ENCODE results near the gene MKLN1.
A peak's percentile ranks its signal among the peaks of the same experiment; 100 is the strongest.
"Not testable (repeated sequence)": the region's sequence is repeated elsewhere in the genome, so short reads cannot be mapped to it uniquely, and the experiment has no call there.

MKLN1 gene

GRCh38 chr7:131401194-131401593 is 73.5 kb downstream of the MKLN1 start:
- DNase-seq (ENCODE audit: low spot score) = no peak

GRCh38 chr7:131403322-131403721 is 75.6 kb downstream of the MKLN1 start:
- no peak for DNase-seq (ENCODE audit: low spot score)

- DNase-seq (ENCODE audit: low spot score) = no peak
Observed at GRCh38 chr7:131404226-131404911, 76.7 kb downstream of the MKLN1 start.

- no peak for DNase-seq (ENCODE audit: low spot score)
Observed at GRCh38 chr7:131409129-131409766, 81.6 kb downstream of the MKLN1 start.

GRCh38 chr7:131412031-131412430 is 84.4 kb downstream of the MKLN1 start:
- no peak for DNase-seq (ENCODE audit: low spot score)

GRCh38 chr7:131413711-131414110 is 86.0 kb downstream of the MKLN1 start:
- no peak for DNase-seq (ENCODE audit: low spot score)

GRCh38 chr7:131424219-131424822 is 96.6 kb downstream of the MKLN1 start:
- peak; percentile 43 for DNase-seq (ENCODE audit: low spot score)

- no peak for DNase-seq (ENCODE audit: low spot score)
Observed at GRCh38 chr7:131425992-131426391, 98.3 kb downstream of the MKLN1 start.

- DNase-seq (ENCODE audit: low spot score) = not testable (repeated sequence)
Observed at GRCh38 chr7:131430826-131431225, 103.2 kb downstream of the MKLN1 start.

GRCh38 chr7:131431289-131431688 is 103.6 kb downstream of the MKLN1 start:
- DNase-seq (ENCODE audit: low spot score) = no peak

GRCh38 chr7:131431756-131432155 is 104.1 kb downstream of the MKLN1 start:
- no peak for DNase-seq (ENCODE audit: low spot score)

GRCh38 chr7:131436384-131436783 is 108.7 kb downstream of the MKLN1 start:
- DNase-seq (ENCODE audit: low spot score) = no peak

- no peak for DNase-seq (ENCODE audit: low spot score)
Observed at GRCh38 chr7:131438969-131439368, 111.3 kb downstream of the MKLN1 start.

- no peak for DNase-seq (ENCODE audit: low spot score)
Observed at GRCh38 chr7:131443496-131443895, 115.8 kb downstream of the MKLN1 start.

GRCh38 chr7:131444683-131445082 is 117.0 kb downstream of the MKLN1 start:
- DNase-seq (ENCODE audit: low spot score) = no peak

- no peak for DNase-seq (ENCODE audit: low spot score)
Observed at GRCh38 chr7:131449373-131449902, 121.8 kb downstream of the MKLN1 start.

- DNase-seq (ENCODE audit: low spot score) = no peak
Observed at GRCh38 chr7:131454498-131454897, 126.8 kb downstream of the MKLN1 start.

- no peak for DNase-seq (ENCODE audit: low spot score)
Observed at GRCh38 chr7:131455001-131455400, 127.3 kb downstream of the MKLN1 start.

- DNase-seq (ENCODE audit: low spot score) = no peak
Observed at GRCh38 chr7:131455546-131455945, 127.9 kb downstream of the MKLN1 start.

- no peak for DNase-seq (ENCODE audit: low spot score)
Observed at GRCh38 chr7:131456338-131456737, 128.7 kb downstream of the MKLN1 start.

GRCh38 chr7:131459256-131459655 is 131.6 kb downstream of the MKLN1 start:
- no peak for DNase-seq (ENCODE audit: low spot score)

- DNase-seq (ENCODE audit: low spot score) = no peak
Observed at GRCh38 chr7:131462059-131462458, 134.4 kb downstream of the MKLN1 start.

- DNase-seq (ENCODE audit: low spot score) = not testable (repeated sequence)
Observed at GRCh38 chr7:131462715-131463114, 135.0 kb downstream of the MKLN1 start.

All from D341Med (cell line).